ENCODE data around the gene UPK3BL1.
"Not testable (repeated sequence)": the region's sequence is repeated elsewhere in the genome, so short reads cannot be mapped to it uniquely, and the experiment has no call there.

The UPK3BL1 gene

GRCh38 chr7:102618122-102618521 is 24.5 kb downstream of the UPK3BL1 start:
- not testable (repeated sequence) for ATAC-seq

- peak; percentile 85 for ATAC-seq
Measured at GRCh38 chr7:102616507-102617125, 26.0 kb downstream of the UPK3BL1 start, which contains the start of gene RASA4. RASA4 (minus strand) TSS chr7:102616756; CDS start chr7:102616689, 67 bp downstream.

GRCh38 chr7:102615930-102616329 is 26.7 kb downstream of the UPK3BL1 start:
- ATAC-seq = not testable (repeated sequence)

GRCh38 chr7:102614873-102615272 is 27.7 kb downstream of the UPK3BL1 start:
- ATAC-seq = peak; percentile 9

GRCh38 chr7:102614346-102614697 is 28.3 kb downstream of the UPK3BL1 start:
- peak; percentile 4 for ATAC-seq

GRCh38 chr7:102613575-102614345 is 28.8 kb downstream of the UPK3BL1 start:
- ATAC-seq = not testable (repeated sequence)

- peak; percentile 16 for ATAC-seq
Measured at GRCh38 chr7:102611675-102612325, 30.8 kb downstream of the UPK3BL1 start.

GRCh38 chr7:102611013-102611674 is 31.4 kb downstream of the UPK3BL1 start:
- ATAC-seq = peak; percentile 80

GRCh38 chr7:102610441-102610840 is 32.1 kb downstream of the UPK3BL1 start:
- not testable (repeated sequence) for ATAC-seq

GRCh38 chr7:102609734-102610133 is 32.9 kb downstream of the UPK3BL1 start:
- ATAC-seq = not testable (repeated sequence)

- not testable (repeated sequence) for ATAC-seq
Measured at GRCh38 chr7:102606848-102607247, 35.7 kb downstream of the UPK3BL1 start.

- peak; percentile 90 for ATAC-seq
Measured at GRCh38 chr7:102604431-102605145, 38.0 kb downstream of the UPK3BL1 start.

GRCh38 chr7:102602317-102602716 is 40.3 kb downstream of the UPK3BL1 start:
- ATAC-seq = not testable (repeated sequence)

- not testable (repeated sequence) for ATAC-seq
Measured at GRCh38 chr7:102599699-102600098, 42.9 kb downstream of the UPK3BL1 start.

GRCh38 chr7:102596036-102596435 is 46.6 kb downstream of the UPK3BL1 start:
- ATAC-seq = not testable (repeated sequence)

GRCh38 chr7:102593637-102594334 is 48.8 kb downstream of the UPK3BL1 start:
- peak; percentile 21 for ATAC-seq

GRCh38 chr7:102592477-102593019 is 50.0 kb downstream of the UPK3BL1 start:
- ATAC-seq = peak; percentile 60

GRCh38 chr7:102589857-102590256 is 52.7 kb downstream of the UPK3BL1 start:
- peak; percentile 92 for ATAC-seq

Measured in SK-N-SH treated with all-trans-retinoic acid at 6 μM for 48 hours (cell line).